Measurements from ENCODE around the gene PIGU. TPM values are rescaled to one million over a fixed set of nuclear protein-coding genes. Genes with fewer than 3 reads are reported as not detected.

Gene PIGU
- total and polyA plus RNA-seq, 4 donors: 21.7 to 38.1 (median 29.6) TPM

DNA sequence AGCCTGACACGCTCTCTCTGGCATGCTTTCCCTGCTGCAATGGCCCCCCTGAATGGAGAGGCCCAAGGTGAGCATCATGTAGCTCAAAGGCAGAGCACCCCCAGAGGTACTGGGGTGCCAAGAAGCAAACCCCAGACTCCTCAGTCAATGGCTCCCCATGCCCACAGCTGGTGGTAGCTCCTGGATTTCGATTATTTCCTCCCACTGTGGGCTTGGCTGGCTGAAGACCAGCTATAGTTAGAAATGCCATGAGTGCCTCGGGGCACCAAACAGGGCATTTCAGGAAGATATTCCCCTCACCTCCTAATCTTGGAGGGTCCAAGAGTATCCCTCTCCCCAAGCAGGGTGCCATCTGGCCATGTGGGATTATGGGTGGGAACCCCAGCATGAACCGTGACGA is 101.6 kb downstream of the PIGU start:
- Histone ChIP-seq H3K4me1 (ENCODE audit: control insufficient read depth, insufficient read depth, low read length) (no peaks in the 10 kb centered on the region), H3K36me3 (ENCODE audit: control insufficient read depth, insufficient read depth, low read length) (peaks cover 38% of the 10 kb centered on the region), H3K9me3 (ENCODE audit: control insufficient read depth, insufficient read depth, low read length) (no peaks in the 10 kb centered on the region), H3K27me3 (ENCODE audit: control insufficient read depth, insufficient read depth, low read length) (no peaks in the 10 kb centered on the region), H3K4me3 (ENCODE audit: low read depth, low read length) (no peak overlapping the region), H3K27ac (ENCODE audit: low read depth, low read length) (no peak overlapping the region)
- no peak for DNase-seq (ENCODE audit: low read depth in 4 of 6, low spot score in 6 of 6)
- WGBS (ENCODE audit: insufficient coverage): 100% methylated on average over 3 of the region's 5 CpGs

DNA sequence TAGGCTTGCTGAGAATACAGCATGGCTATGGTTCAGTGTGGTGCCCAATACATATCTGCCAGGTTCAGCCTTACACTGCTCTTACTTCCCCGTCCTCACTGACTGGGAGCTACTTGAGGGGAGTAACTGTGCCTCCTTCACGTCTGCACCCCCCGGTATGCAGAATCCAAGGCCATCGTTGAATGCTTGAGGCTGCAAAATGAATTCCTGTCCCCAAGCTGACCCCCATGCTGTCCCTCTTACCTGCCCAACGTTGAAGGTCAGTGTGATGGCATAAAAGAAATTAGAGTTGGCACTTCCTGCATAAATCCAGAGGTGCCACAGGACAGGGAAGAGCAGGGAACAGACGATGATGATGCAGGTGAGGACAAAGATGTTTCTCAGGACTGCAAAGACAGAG is 102.0 kb downstream of the PIGU start:
- Histone ChIP-seq H3K4me3 (ENCODE audit: low read depth, low read length) (no peak overlapping the region), H3K36me3 (ENCODE audit: control insufficient read depth, insufficient read depth, low read length) (peaks cover 34% of the 10 kb centered on the region), H3K4me1 (ENCODE audit: control insufficient read depth, insufficient read depth, low read length) (no peaks in the 10 kb centered on the region), H3K9me3 (ENCODE audit: control insufficient read depth, insufficient read depth, low read length) (no peaks in the 10 kb centered on the region), H3K27me3 (ENCODE audit: control insufficient read depth, insufficient read depth, low read length) (no peaks in the 10 kb centered on the region), H3K27ac (ENCODE audit: low read depth, low read length) (no peak overlapping the region)
- DNase-seq (ENCODE audit: low read depth in 4 of 6, low spot score in 6 of 6): no peak
- WGBS (ENCODE audit: insufficient coverage): 97% methylated on average over 3 of the region's 6 CpGs

DNA sequence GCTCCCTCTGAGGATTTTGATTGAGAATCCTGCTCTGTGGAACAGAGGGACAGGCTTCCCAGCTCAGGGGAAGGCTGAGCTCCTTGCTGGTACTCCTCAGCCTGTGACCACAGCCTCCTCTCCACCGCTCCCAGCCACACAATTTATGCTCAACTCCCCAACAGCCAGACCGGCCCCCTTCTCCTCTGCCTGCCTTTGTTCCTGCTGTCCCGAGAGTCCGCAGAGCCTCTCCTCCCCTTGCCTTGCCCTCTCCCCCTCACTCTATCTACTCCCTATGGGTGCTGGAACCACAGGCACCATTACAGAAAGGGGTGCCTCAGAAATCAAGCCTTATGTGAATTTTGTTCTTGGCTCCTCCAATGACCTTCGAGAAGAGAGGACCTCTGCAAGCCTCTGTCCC is 102.5 kb downstream of the PIGU start:
- no peaks in the 10 kb centered on the region for H3K4me1 ChIP-seq (ENCODE audit: control insufficient read depth, insufficient read depth, low read length)
- peaks cover 33% of the 10 kb centered on the region for H3K36me3 ChIP-seq (ENCODE audit: control insufficient read depth, insufficient read depth, low read length)
- no peaks in the 10 kb centered on the region for H3K9me3 ChIP-seq (ENCODE audit: control insufficient read depth, insufficient read depth, low read length)
- WGBS (ENCODE audit: insufficient coverage): 91% methylated on average over 4 of the region's 5 CpGs
- H3K27ac ChIP-seq (ENCODE audit: low read depth, low read length): no peak overlapping the region
- no peak overlapping the region for H3K4me3 ChIP-seq (ENCODE audit: low read depth, low read length)
- no peak for DNase-seq (ENCODE audit: low read depth in 4 of 6, low spot score in 6 of 6)
- H3K27me3 ChIP-seq (ENCODE audit: control insufficient read depth, insufficient read depth, low read length): no peaks in the 10 kb centered on the region

GRCh38 chr20:34573541-34574300 is 103.2 kb downstream of the PIGU start:
- Histone ChIP-seq H3K27me3 (ENCODE audit: control insufficient read depth, insufficient read depth, low read length) (no peaks in the 10 kb centered on the region), H3K9me3 (ENCODE audit: control insufficient read depth, insufficient read depth, low read length) (no peaks in the 10 kb centered on the region), H3K4me1 (ENCODE audit: control insufficient read depth, insufficient read depth, low read length) (no peaks in the 10 kb centered on the region), H3K36me3 (ENCODE audit: control insufficient read depth, insufficient read depth, low read length) (peaks cover 38% of the 10 kb centered on the region), H3K27ac (ENCODE audit: low read depth, low read length) (no peak overlapping the region), H3K4me3 (ENCODE audit: low read depth, low read length) (no peak overlapping the region)
- WGBS (ENCODE audit: insufficient coverage): 92% methylated on average over 6 of the region's 7 CpGs
- DNase-seq (ENCODE audit: low read depth in 4 of 6, low spot score in 6 of 6): no peak

DNA sequence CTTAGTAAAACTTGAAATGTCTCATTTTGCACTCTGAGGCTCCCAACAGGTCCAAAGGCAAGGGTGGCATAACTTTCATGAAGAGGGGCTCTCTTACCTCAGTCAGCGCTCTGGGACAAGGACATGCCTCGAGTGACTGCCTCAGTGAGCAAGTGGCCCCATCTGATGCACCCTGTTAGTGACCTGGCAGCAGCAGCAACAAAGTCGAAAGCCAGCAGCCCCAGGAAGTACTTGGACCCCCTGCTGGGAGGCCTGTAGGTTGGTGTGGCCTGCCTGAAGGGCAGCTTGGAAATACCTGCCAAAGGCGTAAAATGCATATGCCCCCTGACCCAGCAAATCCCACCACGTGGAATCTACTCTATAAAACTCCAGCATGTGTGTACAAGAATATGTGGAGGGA is 105.1 kb downstream of the PIGU start:
- 95% methylated on average over 3 of the region's 5 CpGs for WGBS (ENCODE audit: insufficient coverage)
- DNase-seq (ENCODE audit: low read depth in 4 of 6, low spot score in 6 of 6): no peak

DNA sequence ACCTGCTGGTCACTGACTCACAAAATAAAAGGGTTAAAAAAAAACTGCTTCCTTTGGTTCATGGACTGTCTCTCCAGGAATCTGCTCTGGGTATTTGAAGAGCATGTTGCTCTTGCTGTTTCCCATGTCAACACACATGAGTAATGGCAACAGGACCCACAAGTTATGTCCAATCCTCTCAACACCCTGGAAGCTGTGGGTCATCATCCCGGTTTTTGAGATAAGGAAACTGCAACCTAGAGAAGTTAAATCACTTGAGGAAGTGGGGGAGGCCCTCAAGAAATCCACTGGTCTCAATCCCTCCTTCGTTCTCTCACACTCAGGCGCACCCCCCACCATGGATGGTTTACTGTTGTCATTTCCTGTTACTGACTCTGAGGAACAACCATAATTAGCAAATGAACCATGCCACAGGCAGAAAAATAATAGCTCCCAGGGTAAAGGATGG is 106.0 kb downstream of the PIGU start:
- WGBS (ENCODE audit: insufficient coverage): no CpG with 5 or more reads among the region's 3 CpGs
- Histone ChIP-seq H3K9me3 (ENCODE audit: control insufficient read depth, insufficient read depth, low read length) (no peaks in the 10 kb centered on the region), H3K27ac (ENCODE audit: low read depth, low read length) (no peak overlapping the region), H3K27me3 (ENCODE audit: control insufficient read depth, insufficient read depth, low read length) (no peaks in the 10 kb centered on the region), H3K4me1 (ENCODE audit: control insufficient read depth, insufficient read depth, low read length) (no peaks in the 10 kb centered on the region), H3K36me3 (ENCODE audit: control insufficient read depth, insufficient read depth, low read length) (peaks cover 59% of the 10 kb centered on the region), H3K4me3 (ENCODE audit: low read depth, low read length) (no peak overlapping the region)
- peak in 1 of 6 donors; percentile 12 for DNase-seq (ENCODE audit: low read depth in 4 of 6, low spot score in 6 of 6)

More for the DNA sequence above, 105.1 kb downstream of the PIGU start:
- Histone ChIP-seq H3K4me3 (ENCODE audit: low read depth, low read length) (no peak overlapping the region), H3K27ac (ENCODE audit: low read depth, low read length) (no peak overlapping the region), H3K36me3 (ENCODE audit: control insufficient read depth, insufficient read depth, low read length) (peaks cover 53% of the 10 kb centered on the region), H3K4me1 (ENCODE audit: control insufficient read depth, insufficient read depth, low read length) (no peaks in the 10 kb centered on the region), H3K9me3 (ENCODE audit: control insufficient read depth, insufficient read depth, low read length) (no peaks in the 10 kb centered on the region), H3K27me3 (ENCODE audit: control insufficient read depth, insufficient read depth, low read length) (no peaks in the 10 kb centered on the region)

- WGBS (ENCODE audit: insufficient coverage): no CpG with 5 or more reads among the region's 2 CpGs
- H3K9me3 ChIP-seq (ENCODE audit: control insufficient read depth, insufficient read depth, low read length): no peaks in the 10 kb centered on the region
- no peak overlapping the region for H3K27ac ChIP-seq (ENCODE audit: low read depth, low read length)
- DNase-seq (ENCODE audit: low read depth in 4 of 6, low spot score in 6 of 6): no peak
- peaks cover 58% of the 10 kb centered on the region for H3K36me3 ChIP-seq (ENCODE audit: control insufficient read depth, insufficient read depth, low read length)
- no peaks in the 10 kb centered on the region for H3K27me3 ChIP-seq (ENCODE audit: control insufficient read depth, insufficient read depth, low read length)
- H3K4me3 ChIP-seq (ENCODE audit: low read depth, low read length): no peak overlapping the region
- H3K4me1 ChIP-seq (ENCODE audit: control insufficient read depth, insufficient read depth, low read length): no peaks in the 10 kb centered on the region
Observed at GRCh38 chr20:34569598-34569997, 107.3 kb downstream of the PIGU start.

- H3K4me3 ChIP-seq (ENCODE audit: low read depth, low read length): no peak overlapping the region
- no peaks in the 10 kb centered on the region for H3K9me3 ChIP-seq (ENCODE audit: control insufficient read depth, insufficient read depth, low read length)
- H3K27ac ChIP-seq (ENCODE audit: low read depth, low read length): no peak overlapping the region
- 88% methylated on average over 12 of the region's 15 CpGs for WGBS (ENCODE audit: insufficient coverage)
- H3K36me3 ChIP-seq (ENCODE audit: control insufficient read depth, insufficient read depth, low read length): peaks cover 47% of the 10 kb centered on the region
- no peaks in the 10 kb centered on the region for H3K4me1 ChIP-seq (ENCODE audit: control insufficient read depth, insufficient read depth, low read length)
- no peak for DNase-seq (ENCODE audit: low read depth in 4 of 6, low spot score in 6 of 6)
- H3K27me3 ChIP-seq (ENCODE audit: control insufficient read depth, insufficient read depth, low read length): no peaks in the 10 kb centered on the region
Observed at GRCh38 chr20:34567892-34568865, 108.7 kb downstream of the PIGU start.

GRCh38 chr20:34566978-34567891 is 109.7 kb downstream of the PIGU start:
- peaks cover under 1% of the 10 kb centered on the region for H3K4me1 ChIP-seq (ENCODE audit: control insufficient read depth, insufficient read depth, low read length)
- H3K36me3 ChIP-seq (ENCODE audit: control insufficient read depth, insufficient read depth, low read length): peaks cover 50% of the 10 kb centered on the region
- no peaks in the 10 kb centered on the region for H3K9me3 ChIP-seq (ENCODE audit: control insufficient read depth, insufficient read depth, low read length)
- no peak for DNase-seq (ENCODE audit: low read depth in 4 of 6, low spot score in 6 of 6)
- 86% methylated on average over 5 of the region's 9 CpGs for WGBS (ENCODE audit: insufficient coverage)
- H3K27ac ChIP-seq (ENCODE audit: low read depth, low read length): no peak overlapping the region
- no peaks in the 10 kb centered on the region for H3K27me3 ChIP-seq (ENCODE audit: control insufficient read depth, insufficient read depth, low read length)
- H3K4me3 ChIP-seq (ENCODE audit: low read depth, low read length): no peak overlapping the region

All from spinal cord (tissue), 10 donors.